Measurements from ENCODE around the gene HAVCR2. TPM values are rescaled to one million over a fixed set of nuclear protein-coding genes. Genes with fewer than 3 reads are reported as not detected.

Gene HAVCR2
- total and polyA plus RNA-seq, 9 of the 15 experiments (the other 6 are each of a cell fraction or from before 2014, with no cell fraction given): 0.04 to 0.11 (median 0.06) TPM; not detected in 5

- Histone ChIP-seq H2AFZ (ENCODE audit: low read depth, low read length) (no peak overlapping the region), H3K9me3 (replicated peaks; ENCODE audit: control insufficient read depth, insufficient read depth, low read depth, low read length) (no peaks in the 10 kb centered on the region), H3K9me1 (ENCODE audit: control insufficient read depth, insufficient read depth, low read length) (no peaks in the 10 kb centered on the region), H3K36me3 (ENCODE audit: control insufficient read depth, insufficient read depth, low read length) (no peaks in the 10 kb centered on the region), H3K27me3 (ENCODE audit: control insufficient read depth in 2 of 2, insufficient read depth in 2 of 2, low read length in 2 of 2) (peaks cover 0 to 2% of the 10 kb centered on the region in 2 experiments; a peak in 2 of 5 replicates), H3K4me3 (no peak overlapping the region), H3K79me2 (ENCODE audit: control insufficient read depth, insufficient read depth, low read length) (no peaks in the 10 kb centered on the region), H3K27ac (ENCODE audit: extremely low read depth, low read depth, low read length) (no peak overlapping the region), H3K4me1 (replicated peaks in 1 of 2; ENCODE audit: control insufficient read depth in 2 of 2, insufficient read depth in 2 of 2, low read length in 2 of 2) (no peaks in the 10 kb centered on the region), H4K20me1 (replicated peaks; ENCODE audit: control insufficient read depth, insufficient read depth, low read length) (no peaks in the 10 kb centered on the region), H3K9ac (ENCODE audit: insufficient read depth in 1 of 2, low read depth in 2 of 2, low read length in 2 of 2) (no peak overlapping the region), H3K4me2 (ENCODE audit: insufficient read depth, low read length) (no peak overlapping the region)
- ATAC-seq: no peak
- in situ Hi-C loops (cut with MboI): no loop called here
- intact Hi-C loops (cut with micrococcal nuclease): no loop called here
- ChIA-PET CTCF (ENCODE audit: low intra/inter-chr PET ratio) (no interaction called here), POLR2A (no interaction called here)
- DNase-seq (ENCODE audit: extremely low read depth in 1 of 4, low spot score in 3 of 4): no peak
- FAIRE-seq: no peak
- BruUV-seq (replicated peaks): no TSS peak
- WGBS (ENCODE audit: insufficient coverage, low coverage, missing lambda C conversion rate): 3% methylated on average over 3 of the region's 3 CpGs
- TF ChIP-seq ZNF408 (CRISPR knock-in tag; IDR thresholded peaks at IDR 0.05; ENCODE audit: low read depth): no peak
- peak; percentile 91 for TF ChIP-seq ZNF507 (tag; conservative IDR thresholded peaks at IDR 0.05)
These were observed 46.5 kb upstream of the HAVCR2 start for GRCh38 chr5:157155297-157155696.

DNA sequence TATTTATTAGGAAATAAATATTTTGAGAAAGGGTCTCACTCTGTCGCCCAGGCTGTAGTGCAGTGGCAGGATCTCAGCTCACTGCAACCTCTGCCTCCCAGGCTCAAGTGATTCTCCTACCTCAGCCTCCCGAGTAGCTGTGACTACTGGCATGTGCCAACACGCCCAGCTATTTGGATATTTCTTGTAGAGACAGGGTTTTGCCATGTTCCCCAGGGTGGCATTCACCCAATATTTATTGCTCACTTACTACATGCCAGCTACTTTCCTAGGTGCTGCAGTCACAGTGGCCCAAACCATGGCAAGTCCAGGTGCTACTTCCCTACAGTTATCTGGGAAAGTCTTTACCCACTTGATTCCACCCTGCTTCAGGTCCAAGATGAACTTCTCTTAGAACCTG, 42.2 kb upstream of the HAVCR2 start:
- TF ChIP-seq HLTF (IDR thresholded peaks at IDR 0.05): no peak
- no peak for TF ChIP-seq ZNF282 (CRISPR knock-in tag; IDR thresholded peaks at IDR 0.05)
- TF ChIP-seq HMGXB4 (CRISPR knock-in tag; IDR thresholded peaks at IDR 0.05): no peak
- TF ChIP-seq FOXK2 (conservative IDR thresholded peaks at IDR 0.05 in 1 of 2, IDR thresholded peaks at IDR 0.05 in 1 of 2; ENCODE audit: low read depth in 2 of 2): no peak
- TF ChIP-seq HDAC1 (IDR thresholded peaks at IDR 0.05): no peak
- TF ChIP-seq, protein P1, sequence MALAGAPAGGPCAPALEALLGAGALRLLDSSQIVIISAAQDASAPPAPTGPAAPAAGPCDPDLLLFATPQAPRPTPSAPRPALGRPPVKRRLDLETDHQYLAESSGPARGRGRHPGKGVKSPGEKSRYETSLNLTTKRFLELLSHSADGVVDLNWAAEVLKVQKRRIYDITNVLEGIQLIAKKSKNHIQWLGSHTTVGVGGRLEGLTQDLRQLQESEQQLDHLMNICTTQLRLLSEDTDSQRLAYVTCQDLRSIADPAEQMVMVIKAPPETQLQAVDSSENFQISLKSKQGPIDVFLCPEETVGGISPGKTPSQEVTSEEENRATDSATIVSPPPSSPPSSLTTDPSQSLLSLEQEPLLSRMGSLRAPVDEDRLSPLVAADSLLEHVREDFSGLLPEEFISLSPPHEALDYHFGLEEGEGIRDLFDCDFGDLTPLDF (CRISPR knock-in tag; IDR thresholded peaks at IDR 0.05): no peak
- TF ChIP-seq FOSL1 (tag; conservative IDR thresholded peaks at IDR 0.05): no peak
- ChIA-PET CTCF (ENCODE audit: low intra/inter-chr PET ratio) (interaction anchor here (0.6 kb wide), 1 partner anchor 162 kb away, joined by 4 read pairs; no protein-coding TSS in a partner anchor), POLR2A (no interaction called here)
- intact Hi-C loops (cut with micrococcal nuclease) (no loop called here), in situ Hi-C loops (cut with MboI) (no loop called here)
- Histone ChIP-seq H2AFZ (ENCODE audit: low read depth, low read length) (no peak overlapping the region), H3K4me2 (ENCODE audit: insufficient read depth, low read length) (no peak overlapping the region), H3K27me3 (ENCODE audit: control insufficient read depth in 2 of 2, insufficient read depth in 2 of 2, low read length in 2 of 2) (no peaks in the 10 kb centered on the region; a peak in 1 of 5 replicates), H3K79me2 (ENCODE audit: control insufficient read depth, insufficient read depth, low read length) (no peaks in the 10 kb centered on the region), H3K9me3 (replicated peaks; ENCODE audit: control insufficient read depth, insufficient read depth, low read depth, low read length) (no peaks in the 10 kb centered on the region), H4K20me1 (replicated peaks; ENCODE audit: control insufficient read depth, insufficient read depth, low read length) (no peaks in the 10 kb centered on the region), H3K4me3 (no peak overlapping the region), H3K36me3 (ENCODE audit: control insufficient read depth, insufficient read depth, low read length) (no peaks in the 10 kb centered on the region), H3K27ac (ENCODE audit: extremely low read depth, low read depth, low read length) (no peak overlapping the region), H3K9me1 (ENCODE audit: control insufficient read depth, insufficient read depth, low read length) (no peaks in the 10 kb centered on the region), H3K9ac (ENCODE audit: insufficient read depth in 1 of 2, low read depth in 2 of 2, low read length in 2 of 2) (no peak overlapping the region), H3K4me1 (replicated peaks in 1 of 2; ENCODE audit: control insufficient read depth in 2 of 2, insufficient read depth in 2 of 2, low read length in 2 of 2) (peaks cover 0 to 3% of the 10 kb centered on the region in 2 experiments; a peak in 1 of 5 replicates)
- no peak for DNase-seq (ENCODE audit: extremely low read depth in 1 of 4, low spot score in 3 of 4)
- no TSS peak for BruUV-seq (replicated peaks)
- ATAC-seq: no peak
- WGBS (ENCODE audit: insufficient coverage, low coverage, missing lambda C conversion rate): 0% methylated on average over 3 of the region's 3 CpGs
- FAIRE-seq: no peak

Measured in K562 (cell line).